GM10266 (cell line): ENCODE results near the gene CCL25.
"Not testable (repeated sequence)": the region's sequence is repeated elsewhere in the genome, so short reads cannot be mapped to it uniquely, and the experiment has no call there.

Experiments used
- DNase-seq: peaks from one replicate; pipeline ENCODE4 v3.0.0; 2012; ENCODE audit errors: extremely low spot score
- TF ChIP-seq, protein P1 (sequence below): IDR thresholded peaks from 2 replicates; pipeline ENCODE4 v1.5.1; 2012; ENCODE audit warnings: mild to moderate bottlenecking, low read depth; ENCODE audit not compliant: control insufficient read depth, insufficient read depth; ENCODE audit errors: missing control alignments

Gene CCL25

DNA sequence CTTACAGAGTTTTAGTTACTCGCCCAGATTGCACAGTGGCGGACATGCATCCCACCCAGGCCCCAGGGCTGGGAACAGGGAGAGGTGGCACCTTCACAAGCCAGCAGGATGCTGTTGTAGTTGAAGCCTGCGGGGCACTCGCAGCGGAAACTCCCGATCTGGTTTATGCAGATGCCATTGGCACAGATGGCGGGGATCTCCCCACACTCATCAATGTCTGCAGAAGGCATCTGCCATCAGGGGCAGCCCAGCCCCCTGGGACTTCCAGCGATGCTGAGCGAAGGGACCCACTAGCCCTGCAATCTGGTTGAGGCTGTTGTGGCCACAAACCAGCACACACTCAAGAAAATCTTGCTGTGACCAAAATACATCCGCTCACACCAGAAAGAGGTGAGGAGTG lies 44.6 kb downstream of the CCL25 start:
- no peak for DNase-seq

DNA sequence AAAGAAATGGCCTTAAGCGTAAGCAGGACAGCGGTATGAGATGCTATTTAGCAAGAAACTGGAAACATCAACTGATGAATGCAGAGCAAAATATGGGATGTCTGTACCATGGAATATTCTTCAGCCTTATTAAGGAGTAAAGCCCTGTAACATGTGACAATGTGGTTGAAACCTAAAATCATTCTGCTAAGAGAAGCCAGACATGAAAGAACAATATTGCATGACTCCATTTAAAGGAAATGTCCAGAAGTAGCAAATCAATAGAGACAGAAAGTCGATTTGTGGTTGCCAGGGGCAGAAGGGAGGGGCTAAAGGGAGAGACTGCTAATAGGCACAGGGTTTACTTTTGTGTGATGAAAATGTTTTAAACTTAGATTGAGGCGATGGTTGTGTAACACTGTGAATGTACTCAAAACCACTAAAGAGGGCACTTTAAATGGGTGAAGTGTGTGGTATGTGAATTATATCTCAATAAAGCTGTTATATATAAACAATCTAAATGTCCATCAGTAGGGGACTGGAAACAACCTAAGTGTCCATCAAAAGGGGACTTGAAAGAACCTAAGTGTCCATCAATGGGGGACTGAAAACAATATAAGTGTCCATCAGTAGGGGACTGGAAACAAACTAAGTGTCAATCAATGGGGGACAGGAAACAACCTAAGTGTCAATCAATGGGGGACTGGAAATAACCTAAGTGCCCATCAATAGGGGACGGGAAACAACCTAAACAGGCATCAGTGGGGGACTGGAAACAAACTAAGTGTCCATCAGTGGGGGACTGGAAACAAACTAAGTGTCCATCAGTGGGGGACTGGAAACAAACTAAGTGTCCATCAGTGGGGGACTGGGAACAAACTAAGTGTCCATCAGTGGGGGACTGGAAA lies 45.4 kb downstream of the CCL25 start:
- DNase-seq = no peak

More for the DNA sequence above, 44.6 kb downstream of the CCL25 start:
- TF ChIP-seq, protein P1, sequence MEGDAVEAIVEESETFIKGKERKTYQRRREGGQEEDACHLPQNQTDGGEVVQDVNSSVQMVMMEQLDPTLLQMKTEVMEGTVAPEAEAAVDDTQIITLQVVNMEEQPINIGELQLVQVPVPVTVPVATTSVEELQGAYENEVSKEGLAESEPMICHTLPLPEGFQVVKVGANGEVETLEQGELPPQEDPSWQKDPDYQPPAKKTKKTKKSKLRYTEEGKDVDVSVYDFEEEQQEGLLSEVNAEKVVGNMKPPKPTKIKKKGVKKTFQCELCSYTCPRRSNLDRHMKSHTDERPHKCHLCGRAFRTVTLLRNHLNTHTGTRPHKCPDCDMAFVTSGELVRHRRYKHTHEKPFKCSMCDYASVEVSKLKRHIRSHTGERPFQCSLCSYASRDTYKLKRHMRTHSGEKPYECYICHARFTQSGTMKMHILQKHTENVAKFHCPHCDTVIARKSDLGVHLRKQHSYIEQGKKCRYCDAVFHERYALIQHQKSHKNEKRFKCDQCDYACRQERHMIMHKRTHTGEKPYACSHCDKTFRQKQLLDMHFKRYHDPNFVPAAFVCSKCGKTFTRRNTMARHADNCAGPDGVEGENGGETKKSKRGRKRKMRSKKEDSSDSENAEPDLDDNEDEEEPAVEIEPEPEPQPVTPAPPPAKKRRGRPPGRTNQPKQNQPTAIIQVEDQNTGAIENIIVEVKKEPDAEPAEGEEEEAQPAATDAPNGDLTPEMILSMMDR = no peak

DNA sequence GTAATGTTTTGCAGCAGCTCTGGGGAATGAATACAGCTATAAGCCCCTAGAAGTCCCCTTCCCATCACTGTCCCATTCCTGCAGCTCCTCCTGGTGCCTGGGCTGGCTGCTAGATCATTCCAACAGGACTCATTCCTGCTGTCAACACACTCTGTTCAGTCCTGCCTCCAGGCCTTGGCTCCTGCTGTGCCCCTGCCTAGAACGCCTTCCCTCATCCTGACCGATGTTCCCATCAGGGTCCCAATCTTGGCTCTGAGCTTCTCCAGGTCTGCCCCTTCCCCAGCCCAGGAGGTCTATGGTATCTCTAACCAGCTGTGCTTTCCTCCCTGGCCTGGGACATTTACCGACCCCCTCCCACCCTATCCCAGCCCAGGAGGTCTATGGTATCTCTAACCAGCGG lies 48.8 kb downstream of the CCL25 start:
- TF ChIP-seq, protein P1 = no peak
- DNase-seq = no peak

More for the DNA sequence above, 45.4 kb downstream of the CCL25 start:
- TF ChIP-seq, protein P1 = no peak

DNA sequence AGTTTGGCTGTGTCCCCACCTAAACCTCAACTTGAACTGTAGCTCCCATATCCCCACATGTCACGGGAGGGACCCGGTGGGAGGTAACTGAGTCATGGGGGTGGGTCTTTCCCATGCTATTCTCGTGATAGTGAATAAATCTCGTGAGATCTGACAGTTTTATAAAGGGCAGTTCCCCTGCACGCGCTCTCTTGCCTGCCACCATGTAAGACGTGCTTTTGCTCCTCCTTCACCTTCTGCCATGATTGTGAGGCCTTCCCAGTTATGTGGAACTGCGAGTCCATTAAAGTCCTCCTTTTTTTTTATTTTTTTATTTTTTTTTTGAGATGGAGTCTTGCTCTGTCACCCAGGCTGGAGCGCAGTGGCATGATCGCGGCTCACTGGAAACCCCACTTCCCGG lies 49.4 kb downstream of the CCL25 start:
- DNase-seq = not testable (repeated sequence)

DNA sequence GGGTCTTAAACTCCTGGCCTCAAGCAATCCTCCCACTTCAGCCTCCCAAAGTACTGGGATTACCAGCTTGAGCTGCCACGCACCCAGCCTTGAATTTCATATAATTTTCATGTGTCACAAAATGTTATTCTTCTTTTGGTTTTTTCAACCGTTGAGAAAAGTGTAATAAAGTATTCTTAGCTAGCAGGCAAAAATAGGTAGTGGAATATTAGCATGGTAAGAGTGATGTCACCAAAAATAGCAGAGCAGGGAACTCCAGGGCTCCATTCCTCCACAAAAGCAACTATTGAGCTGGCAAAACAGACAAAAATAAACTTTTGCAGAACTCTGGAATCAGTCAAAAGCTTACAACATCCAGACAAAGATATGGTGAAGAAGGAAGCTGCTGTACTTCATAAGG lies 52.9 kb downstream of the CCL25 start:
- DNase-seq = no peak
- TF ChIP-seq, protein P1 = no peak

DNA sequence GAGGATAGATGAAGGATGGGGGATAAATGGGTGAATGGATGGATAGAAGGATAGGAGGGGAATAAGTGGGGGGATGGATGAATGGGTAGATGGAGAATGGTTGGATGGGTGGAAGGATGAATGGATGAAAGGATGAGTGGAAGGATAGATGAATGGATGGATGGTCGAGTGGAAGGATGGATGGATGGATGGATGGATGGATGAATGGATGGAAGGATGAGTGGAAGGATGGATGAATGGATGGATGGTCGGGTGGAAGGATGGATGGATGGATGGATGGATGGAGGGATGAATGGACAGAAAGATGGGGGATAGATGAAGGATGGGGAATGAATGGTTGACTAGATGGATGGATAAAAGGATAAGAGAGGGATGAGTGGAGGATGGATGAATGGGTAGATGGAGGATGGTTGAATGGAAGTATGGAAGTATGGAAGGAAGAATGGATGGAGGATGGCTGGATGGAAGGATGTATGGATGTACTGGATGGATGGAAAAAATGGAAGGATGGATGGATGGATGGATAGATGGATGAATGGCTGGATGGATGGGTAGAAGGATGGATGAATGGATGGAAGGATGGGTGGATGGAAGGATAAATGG lies 54.8 kb downstream of the CCL25 start:
- TF ChIP-seq, protein P1 = no peak
- no peak for DNase-seq

DNA sequence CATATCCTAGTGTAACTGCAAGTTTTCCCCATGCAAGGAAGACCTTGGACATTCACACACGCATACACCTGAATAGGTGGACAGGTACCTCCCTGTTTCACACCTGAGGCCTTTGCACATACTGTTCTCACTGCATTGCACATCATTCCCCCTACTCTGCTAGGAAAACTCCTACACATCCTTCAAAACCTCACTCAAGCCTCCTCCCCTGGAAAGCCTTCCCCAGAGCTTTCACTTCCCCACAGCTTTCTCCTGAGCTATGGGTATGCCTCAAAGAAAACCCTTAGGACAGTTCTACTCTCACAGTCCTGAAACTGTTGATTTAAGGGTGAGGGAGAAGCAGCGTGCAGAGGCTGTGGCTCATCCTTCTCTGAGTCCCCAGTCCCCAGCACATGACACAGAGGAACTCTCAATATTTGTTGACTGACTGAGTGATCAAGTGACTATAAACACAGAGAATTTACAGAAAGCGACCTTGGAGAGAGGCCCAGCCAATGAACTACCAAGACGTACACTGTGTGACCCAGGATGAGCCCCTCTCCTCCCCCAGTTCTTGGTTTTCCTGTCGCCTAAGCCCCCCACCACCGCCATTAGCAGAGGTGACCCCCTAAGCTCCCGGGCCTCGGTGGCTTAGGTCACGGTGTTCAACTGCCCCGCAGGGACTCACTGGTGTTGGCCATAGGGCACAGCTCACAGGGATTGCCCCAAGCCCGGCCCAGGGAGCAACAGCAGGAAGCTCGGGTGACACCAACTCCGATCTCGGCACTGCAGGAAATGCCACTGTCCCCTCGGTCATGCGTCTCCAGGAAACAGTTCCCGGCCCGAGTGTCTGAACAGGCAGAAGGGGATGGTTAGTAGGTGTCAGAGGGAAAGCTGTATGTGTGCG lies 56.2 kb downstream of the CCL25 start:
- no peak for DNase-seq

More for the DNA sequence above, 56.2 kb downstream of the CCL25 start:
- TF ChIP-seq, protein P1 = no peak
